Measurements from ENCODE around the gene FFAR3.

The FFAR3 gene

DNA sequence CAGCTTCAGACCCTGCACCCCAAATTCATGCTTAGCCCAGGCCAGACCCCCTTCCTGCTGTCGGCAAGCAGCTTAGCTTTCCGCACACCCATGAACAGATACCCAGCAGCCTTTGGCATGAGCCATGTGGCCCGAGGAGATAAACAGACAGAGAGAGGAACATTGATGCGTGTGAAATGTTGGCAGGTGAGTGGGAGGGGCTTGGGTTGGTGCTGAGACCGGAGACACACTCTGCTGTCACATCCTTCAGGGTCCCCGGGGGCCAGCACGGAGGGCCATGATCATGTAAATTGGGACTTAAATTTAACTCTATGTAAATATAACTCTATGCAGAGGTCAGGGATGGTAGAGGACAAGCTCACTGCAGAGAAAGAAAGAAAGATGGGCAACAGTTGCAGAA, 27.8 kb upstream of the FFAR3 start:
- no peak for DNase-seq (ENCODE audit: low read depth)

GRCh38 chr19:35331551-35332214, 26.6 kb upstream of the FFAR3 start:
- DNase-seq (ENCODE audit: low read depth): no peak

DNA sequence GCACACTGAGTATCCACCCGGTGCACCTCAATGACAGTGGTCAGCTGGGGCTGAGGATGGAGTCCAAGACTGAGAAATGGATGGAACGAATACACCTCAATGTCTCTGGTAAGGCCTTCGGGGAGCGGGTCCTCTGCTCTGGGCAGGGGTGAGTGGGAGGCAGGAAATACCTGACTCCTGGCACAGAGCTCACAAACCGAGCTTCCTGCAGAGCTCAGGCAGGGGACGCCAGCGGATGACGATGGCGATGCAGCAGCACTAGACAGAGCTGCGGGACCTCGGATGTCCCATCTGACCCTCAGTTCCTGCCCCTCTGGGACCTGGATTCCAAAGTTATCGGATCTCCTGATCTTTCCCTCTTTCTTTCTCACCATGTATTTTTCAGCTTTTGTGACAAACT, 25.4 kb upstream of the FFAR3 start:
- DNase-seq (ENCODE audit: low read depth): no peak

DNA sequence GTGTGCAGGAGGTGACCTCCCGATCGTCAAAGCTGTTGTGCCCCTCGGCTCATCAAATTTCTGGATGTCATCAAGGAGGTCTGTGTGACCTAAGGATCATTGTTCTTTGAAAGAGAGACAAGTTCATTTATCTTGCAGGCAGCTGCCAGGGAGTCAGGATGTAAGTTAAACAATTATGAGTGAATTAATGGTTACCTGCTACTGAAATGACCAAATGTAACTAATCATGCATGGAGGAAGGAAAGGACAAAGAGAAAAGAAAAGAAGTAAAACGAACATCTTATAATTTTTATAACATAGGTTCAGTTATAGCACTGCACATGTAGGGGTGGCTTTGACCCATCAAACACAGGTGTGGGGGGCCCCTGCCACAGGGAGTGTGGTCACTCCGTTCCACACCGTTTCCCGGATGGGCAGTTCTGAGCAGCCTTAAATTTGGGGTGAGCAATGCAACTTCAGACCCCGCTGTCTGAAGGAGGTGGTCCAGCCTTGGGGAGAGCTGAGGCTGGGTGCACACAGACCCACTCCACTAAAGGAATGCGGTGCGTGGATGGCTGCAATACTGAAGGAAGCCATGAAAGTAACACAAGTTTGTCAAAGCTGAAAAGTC, 24.0 kb upstream of the FFAR3 start:
- no peak for DNase-seq (ENCODE audit: low read depth)

DNA sequence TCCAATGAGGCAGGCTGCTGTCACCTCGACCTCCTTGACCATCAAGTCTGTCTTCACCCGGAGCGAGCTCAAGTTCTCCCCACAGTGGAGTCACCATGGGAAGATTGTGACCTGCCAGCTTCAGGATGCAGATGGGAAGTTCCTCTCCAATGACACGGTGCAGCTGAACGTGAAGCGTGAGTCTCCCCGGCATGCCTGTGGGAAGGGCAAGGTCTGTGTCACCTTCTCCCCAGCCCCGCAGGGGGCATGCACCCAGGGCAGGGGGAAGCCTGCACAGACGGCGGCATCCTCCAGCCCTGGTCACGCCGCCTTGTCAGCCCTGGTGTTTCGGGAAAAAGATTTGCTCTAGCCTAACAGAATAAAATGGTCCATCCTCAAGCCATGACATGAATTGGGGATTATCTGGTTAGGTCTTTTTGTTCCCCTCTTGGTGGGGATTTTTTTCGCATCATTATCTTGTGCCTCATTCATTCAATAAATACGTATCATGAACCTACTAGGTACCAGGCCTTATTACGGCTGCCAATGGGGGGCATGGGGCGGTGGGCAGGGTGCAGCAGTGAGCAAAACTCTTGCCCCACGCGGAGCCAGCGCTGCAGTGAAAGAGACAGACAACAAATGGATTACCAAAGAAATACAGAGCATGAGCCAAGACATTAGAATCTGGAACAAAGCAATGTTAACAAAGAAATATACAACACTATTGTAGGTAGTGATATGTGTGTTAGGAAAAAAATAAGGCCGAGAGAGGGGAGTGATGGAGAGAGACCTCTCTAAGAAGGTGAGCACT, 21.9 kb upstream of the FFAR3 start:
- DNase-seq (ENCODE audit: low read depth): no peak

GRCh38 chr19:35337097-35337983, 20.9 kb upstream of the FFAR3 start:
- DNase-seq (ENCODE audit: low read depth): no peak

DNA sequence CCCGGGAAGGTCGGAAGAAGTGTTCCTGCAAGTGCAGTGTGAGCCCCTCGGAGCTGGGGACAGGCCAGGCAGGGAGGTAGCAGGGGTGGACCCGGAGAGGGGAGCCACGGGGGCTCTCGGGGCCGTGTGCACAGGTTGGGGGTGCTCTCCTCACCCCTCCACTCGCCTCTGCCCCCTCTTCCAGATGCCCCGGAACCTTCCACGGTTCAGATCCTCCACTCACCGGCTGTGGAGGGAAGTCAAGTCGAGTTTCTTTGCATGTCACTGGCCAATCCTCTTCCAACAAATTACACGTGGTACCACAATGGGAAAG, 20.3 kb upstream of the FFAR3 start:
- no peak for DNase-seq (ENCODE audit: low read depth)

DNA sequence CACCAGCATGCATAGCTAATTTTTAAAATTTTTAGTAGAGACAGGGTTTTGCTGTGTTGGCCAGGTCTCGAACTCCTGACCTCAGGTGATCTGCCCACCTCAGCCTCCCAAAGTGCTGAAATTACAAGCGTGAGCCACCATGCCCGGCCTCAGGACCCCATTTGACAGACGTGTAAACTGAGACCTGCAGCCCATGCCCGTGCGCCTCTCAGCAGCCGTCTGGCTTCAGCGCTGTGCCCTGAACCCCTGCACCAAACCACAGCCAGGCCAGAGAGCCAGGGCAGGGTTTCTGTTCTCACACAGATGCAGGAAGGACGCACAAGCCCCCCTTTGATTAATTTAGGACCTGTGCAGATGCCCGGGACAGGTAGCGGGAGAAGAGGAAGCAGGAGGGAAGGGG, 17.8 kb upstream of the FFAR3 start:
- no peak for DNase-seq (ENCODE audit: low read depth)

- DNase-seq (ENCODE audit: low read depth): no peak
Measured at GRCh38 chr19:35341006-35341405, 17.3 kb upstream of the FFAR3 start.

GRCh38 chr19:35341565-35342225, 16.6 kb upstream of the FFAR3 start:
- DNase-seq (ENCODE audit: low read depth): no peak

DNA sequence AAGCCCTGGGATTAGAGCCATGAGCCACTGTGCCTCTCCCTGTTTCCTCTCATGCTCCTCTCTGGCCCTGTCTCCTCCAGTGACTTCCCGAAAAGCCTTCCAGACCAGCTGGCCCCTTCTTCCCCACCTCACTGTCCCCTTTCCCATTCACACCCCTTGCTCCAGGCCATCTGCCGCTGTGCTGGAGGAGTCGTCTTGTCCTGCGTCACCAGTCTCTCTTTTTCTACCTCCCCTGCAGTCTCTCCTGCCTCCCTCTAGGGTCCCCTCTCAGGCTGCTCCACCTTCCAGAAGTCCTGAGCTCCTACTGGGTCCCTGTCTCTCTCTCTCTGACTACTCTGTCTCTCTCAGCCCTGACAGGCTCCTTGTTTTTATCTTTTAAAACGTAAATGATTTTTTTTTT, 15.8 kb upstream of the FFAR3 start:
- no peak for DNase-seq (ENCODE audit: low read depth)

- no peak for DNase-seq (ENCODE audit: low read depth)
Measured at GRCh38 chr19:35344511-35345031, 13.7 kb upstream of the FFAR3 start.

DNA sequence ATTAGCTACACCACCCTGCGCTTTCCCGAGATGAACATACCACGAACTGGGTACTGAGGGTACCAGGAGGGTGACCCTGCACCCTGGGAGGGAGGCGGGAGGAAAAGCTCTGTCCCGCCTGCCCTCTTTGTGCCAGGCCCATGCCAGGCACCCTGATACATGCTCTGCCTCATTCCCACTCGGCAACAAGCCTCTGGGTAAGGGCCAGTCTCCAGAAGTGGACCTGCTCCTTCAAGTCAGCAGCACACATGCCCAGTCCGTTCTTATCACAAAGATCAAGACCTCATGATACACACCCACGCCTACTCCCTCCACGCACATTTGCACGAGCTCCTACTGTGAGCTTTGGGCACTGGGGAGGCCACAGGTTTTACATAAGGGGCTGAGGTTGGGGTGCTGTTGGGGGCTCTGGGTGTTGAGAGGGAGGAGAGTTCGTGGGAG, 12.6 kb upstream of the FFAR3 start:
- no peak for DNase-seq (ENCODE audit: low read depth)

DNA sequence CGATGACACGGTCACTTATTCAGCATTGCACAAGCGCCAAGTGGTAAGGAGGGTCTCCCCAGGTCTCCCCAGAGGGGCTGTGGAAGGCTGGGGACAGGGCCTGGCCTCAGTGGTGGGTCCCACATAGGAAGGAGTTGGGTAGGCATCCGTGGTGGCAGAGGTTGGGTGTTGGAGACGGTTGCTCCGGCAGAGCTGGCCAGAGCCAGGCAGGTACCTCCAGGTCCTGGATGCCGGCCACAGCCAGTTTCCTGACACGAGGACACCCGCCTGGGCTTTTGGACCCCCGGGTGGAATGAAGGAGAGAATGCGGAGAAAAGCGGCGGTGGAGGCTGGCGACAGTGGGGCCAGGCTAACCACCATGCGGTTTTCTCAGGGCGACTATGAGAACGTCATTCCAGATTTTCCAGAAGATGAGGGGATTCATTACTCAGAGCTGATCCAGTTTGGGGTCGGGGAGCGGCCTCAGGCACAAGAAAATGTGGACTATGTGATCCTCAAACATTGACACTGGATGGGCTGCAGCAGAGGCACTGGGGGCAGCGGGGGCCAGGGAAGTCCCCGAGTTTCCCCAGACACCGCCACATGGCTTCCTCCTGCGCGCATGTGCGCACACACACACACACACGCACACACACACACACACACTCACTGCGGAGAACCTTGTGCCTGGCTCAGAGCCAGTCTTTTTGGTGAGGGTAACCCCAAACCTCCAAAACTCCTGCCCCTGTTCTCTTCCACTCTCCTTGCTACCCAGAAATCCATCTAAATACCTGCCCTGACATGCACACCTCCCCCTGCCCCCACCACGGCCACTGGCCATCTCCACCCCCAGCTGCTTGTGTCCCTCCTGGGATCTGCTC, 11.8 kb upstream of the FFAR3 start:
- DNase-seq (ENCODE audit: low read depth): peak; percentile 48

DNA sequence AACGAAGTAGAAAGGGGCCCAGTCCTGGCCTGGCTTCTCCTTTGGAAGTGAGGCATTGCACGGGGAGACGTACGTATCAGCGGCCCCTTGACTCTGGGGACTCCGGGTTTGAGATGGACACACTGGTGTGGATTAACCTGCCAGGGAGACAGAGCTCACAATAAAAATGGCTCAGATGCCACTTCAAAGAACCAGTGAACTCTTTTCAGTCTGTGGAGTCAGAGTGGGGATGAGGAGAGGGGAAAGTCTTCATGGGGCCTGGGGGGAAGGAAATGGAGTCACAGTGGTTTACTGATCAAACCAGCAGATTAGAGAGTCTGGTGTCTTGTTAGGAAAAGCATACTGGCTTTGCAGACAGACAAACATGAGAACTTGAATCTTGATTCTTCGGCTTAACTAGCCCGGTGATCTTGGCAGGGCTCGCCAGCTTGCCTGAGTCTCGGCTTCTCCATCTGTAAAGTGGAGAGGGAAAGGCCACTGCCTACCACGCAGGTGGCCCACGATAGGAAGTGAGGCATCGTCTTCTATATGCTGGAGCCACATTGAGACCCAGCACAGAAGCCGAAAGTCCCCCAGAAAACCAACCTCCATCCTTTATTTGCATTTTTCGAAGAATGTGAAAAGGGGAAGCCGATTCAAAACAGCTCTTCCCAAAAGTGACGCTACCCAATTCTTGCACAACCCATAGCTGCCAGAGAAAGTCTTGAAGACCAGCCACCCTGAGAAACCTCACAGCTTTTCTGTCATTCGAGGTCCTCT, 10.9 kb upstream of the FFAR3 start, which contains the start of gene FFAR1:
FFAR1 (plus strand) TSS at position 732 of the 759 bp plus-strand sequence. CDS start 3,650 bp downstream, outside the sequence.
- no peak for DNase-seq (ENCODE audit: low read depth)

GRCh38 chr19:35347930-35348298, 10.3 kb upstream of the FFAR3 start:
- DNase-seq (ENCODE audit: low read depth): no peak

GRCh38 chr19:35348911-35349611, 9.2 kb upstream of the FFAR3 start:
- no peak for DNase-seq (ENCODE audit: low read depth)

DNA sequence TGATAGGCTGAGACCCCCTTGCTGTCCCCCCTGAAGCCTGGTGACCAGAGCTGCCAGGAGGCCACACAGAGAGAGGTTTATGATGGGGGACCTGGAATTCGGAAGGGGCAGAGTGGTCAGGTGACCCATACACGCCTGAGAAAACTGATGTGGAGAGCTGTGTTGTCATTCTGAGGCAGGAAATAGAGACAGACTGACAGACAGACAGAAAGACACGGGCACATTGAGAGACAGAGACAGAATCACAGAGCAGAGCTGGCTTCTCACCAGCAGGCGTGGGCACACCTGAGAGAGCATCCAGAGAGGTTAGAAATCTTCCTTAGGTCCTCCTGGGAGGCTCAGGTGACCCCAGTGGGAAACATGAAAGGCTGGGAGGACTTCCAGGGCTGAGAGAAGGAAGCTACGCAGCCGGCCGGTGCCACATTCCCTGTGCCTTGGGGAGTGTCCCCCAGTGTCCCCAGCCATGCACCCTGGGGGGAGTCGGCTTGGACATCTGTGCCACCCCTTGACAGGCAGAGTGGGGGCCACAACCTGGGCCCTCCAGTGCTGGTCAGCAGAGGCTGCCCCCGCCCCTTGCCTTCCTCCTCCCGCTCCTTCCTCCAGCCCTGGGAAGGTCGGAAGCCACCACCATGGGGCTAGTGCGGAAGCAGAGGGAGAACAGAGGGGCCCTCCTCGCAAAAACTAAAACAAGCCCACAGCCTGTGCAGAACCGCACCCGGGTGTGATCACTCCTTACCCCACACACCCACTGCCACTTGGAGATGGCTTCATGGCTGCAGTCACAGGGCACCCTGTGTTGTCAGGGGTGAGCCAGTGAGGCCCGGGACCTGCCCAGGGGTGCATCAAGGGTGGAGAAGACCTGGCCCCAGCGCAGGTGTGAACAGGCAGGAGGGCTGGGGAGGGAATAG, 8.4 kb upstream of the FFAR3 start:
- no peak for DNase-seq (ENCODE audit: low read depth)

Measured in stimulated activated CD8-positive, alpha-beta memory T cell treated with anti-CD3 and anti-CD28 coated beads, Interleukin-15, amount 100 ng/mL, for 1 hour (primary cell).